AG04449 (cell line): Measurements from ENCODE around the gene DPYSL4.
A peak's percentile ranks its signal among the peaks of the same experiment; 100 is the strongest.

ENCODE experiments used
- CTCF ChIA-PET: fragments of 350-600 bp; formaldehyde crosslinking; extraction: SDS; loops from one replicate; lab custom pipeline; 2021; ENCODE audit warnings: antibody characterized with exemption; lab: Yijun Ruan, JAX
- POLR2A ChIA-PET: fragments of 400-600, 350-600 bp; formaldehyde crosslinking; extraction: SDS; loops from one replicate; lab custom pipeline; 2020; ENCODE audit warnings: antibody characterized with exemption, inconsistent platforms; lab: Yijun Ruan, JAX
- DNase-seq: peaks from one replicate; pipeline ENCODE4 v3.0.0-alpha.2; 2010; ENCODE audit warnings: low read depth, low spot score
- H3K4me3 ChIP-seq: 2 replicates; pipeline ENCODE4 v1.5.1; 2011; ENCODE audit warnings: low read depth, mild to moderate bottlenecking, control low read depth, low read length
- CTCF ChIP-seq: IDR thresholded peaks from one replicate; pipeline ENCODE4 v1.5.1; 2011; ENCODE audit warnings: mild to moderate bottlenecking, moderate library complexity, low read length, control low read depth, inconsistent platforms; ENCODE audit not compliant: insufficient read depth; ENCODE audit errors: missing control alignments

Gene DPYSL4

GRCh38 chr10:132184816-132185593 is 1.7 kb upstream of the DPYSL4 start:
- CTCF ChIA-PET: no interaction called here

GRCh38 chr10:132185601-132186487 is 904 bp upstream of the DPYSL4 start:
- CTCF ChIA-PET: no interaction called here
- TF ChIP-seq CTCF: no peak
- POLR2A ChIA-PET: no interaction called here
- DNase-seq: no peak
- H3K4me3 ChIP-seq: peak overlapping the region; percentile 39; the same call in 1 of the 2 replicates

More at GRCh38 chr10:132184816-132185593, 1.7 kb upstream of the DPYSL4 start:
- no peak overlapping the region for H3K4me3 ChIP-seq
- no peak for TF ChIP-seq CTCF
- no peak for DNase-seq
- POLR2A ChIA-PET: no interaction called here

GRCh38 chr10:132187430-132188138 is 836 bp downstream of the DPYSL4 start:
- ChIA-PET CTCF (interaction anchor here (1.6 kb wide), 1 partner anchor 35 kb away, joined by 3 read pairs; no protein-coding TSS in a partner anchor), POLR2A (no interaction called here)
- peak overlapping the region; percentile 63 for H3K4me3 ChIP-seq
- DNase-seq: no peak
- no peak for TF ChIP-seq CTCF

- POLR2A ChIA-PET: no interaction called here
- peak overlapping the region; percentile 63 for H3K4me3 ChIP-seq
- no peak for TF ChIP-seq CTCF
- DNase-seq: no peak
- CTCF ChIA-PET: interaction anchor here (1.6 kb wide), 1 partner anchor 34 kb away, joined by 3 read pairs; no protein-coding TSS in a partner anchor
Observed at GRCh38 chr10:132188331-132188730, 1.6 kb downstream of the DPYSL4 start.

GRCh38 chr10:132189016-132189415 is 2.3 kb downstream of the DPYSL4 start:
- ChIA-PET POLR2A (no interaction called here), CTCF (no interaction called here)
- DNase-seq: no peak
- TF ChIP-seq CTCF: no peak
- no peak overlapping the region for H3K4me3 ChIP-seq
